OCI-LY1 (cell line): ENCODE results near the gene PIM1.
A peak's percentile ranks its signal among the peaks of the same experiment; 100 is the strongest.
"Not testable (repeated sequence)": the region's sequence is repeated elsewhere in the genome, so short reads cannot be mapped to it uniquely, and the experiment has no call there.

Experiments
- H2AFZ ChIP-seq: fragments of 200-600 bp; sonication (generic), shearing (Covaris generic); 2 replicates; pipeline ENCODE4 v1.6.0; 2014; ENCODE audit warnings: antibody characterized with exemption, mild to moderate bottlenecking, low read length
- H3F3A ChIP-seq: fragments of 200-600 bp; sonication (generic), shearing (Covaris generic); 2 replicates; pipeline ENCODE4 v1.6.0; 2014; ENCODE audit warnings: mild to moderate bottlenecking, antibody characterized with exemption, low read length, moderate library complexity; ENCODE audit not compliant: insufficient read depth
- H3K27ac ChIP-seq: fragments of 200-600 bp; sonication (generic); 2 replicates; pipeline ENCODE4 v1.5.1; 2014; ENCODE audit warnings: low read length, mixed run types, mild to moderate bottlenecking, low read depth; ENCODE audit not compliant: poor library complexity, severe bottlenecking
- H3K27me3 ChIP-seq: fragments of 200-600 bp; sonication (generic); 2 replicates; pipeline ENCODE4 v1.6.0; 2014; ENCODE audit warnings: antibody characterized with exemption, mild to moderate bottlenecking, low read length, moderate library complexity; ENCODE audit not compliant: insufficient read depth
- H3K36me3 ChIP-seq: fragments of 200-600 bp; sonication (generic); 2 replicates; pipeline ENCODE4 v1.6.1; 2014; ENCODE audit warnings: mild to moderate bottlenecking, antibody characterized with exemption, low read length, moderate library complexity, mixed read lengths; ENCODE audit not compliant: insufficient read depth
- H3K4me1 ChIP-seq: fragments of 200-600 bp; sonication (generic); 2 replicates; pipeline ENCODE4 v1.5.1; 2014; ENCODE audit warnings: mild to moderate bottlenecking, low read length, moderate library complexity; ENCODE audit not compliant: insufficient read depth, severe bottlenecking
- H3K4me2 ChIP-seq: fragments of 200-600 bp; sonication (generic), shearing (Covaris generic); 2 replicates; pipeline ENCODE4 v1.6.1; 2014; ENCODE audit warnings: low read length
- H3K4me3 ChIP-seq: fragments of 200-600 bp; sonication (generic); 2 replicates; pipeline ENCODE4 v1.5.1; 2014; ENCODE audit warnings: low read length, low read depth, mild to moderate bottlenecking, mixed read lengths; ENCODE audit not compliant: poor library complexity, severe bottlenecking
- H3K79me2 ChIP-seq: fragments of 200-600 bp; shearing (Covaris generic); 2 replicates; pipeline ENCODE4 v1.6.1; 2016; ENCODE audit warnings: mixed run types, low read length, mixed read lengths; ENCODE audit not compliant: insufficient read depth
- H3K9ac ChIP-seq: fragments of 200-600 bp; sonication (generic), shearing (Covaris generic); 2 replicates; pipeline ENCODE4 v1.6.1; 2014; ENCODE audit warnings: mild to moderate bottlenecking, low read length, mixed read lengths
- H3K9me2 ChIP-seq: fragments of 200-600 bp; sonication (generic), shearing (Covaris generic); 2 replicates; pipeline ENCODE4 v1.6.1; 2014; ENCODE audit warnings: low read depth, mild to moderate bottlenecking, low read length, mixed read lengths
- H3K9me3 ChIP-seq: fragments of 200-600 bp; shearing (Covaris generic); 2 replicates; pipeline ENCODE4 v1.6.1; 2014; ENCODE audit warnings: low read length, mixed read lengths
- H4K20me1 ChIP-seq: fragments of 200-600 bp; sonication (generic), shearing (Covaris generic); 2 replicates; pipeline ENCODE4 v1.6.0; 2016; ENCODE audit warnings: mild to moderate bottlenecking, low read length; ENCODE audit not compliant: insufficient read depth
- CTCF ChIP-seq: fragments of 200-600 bp; sonication (generic), shearing (Covaris generic); IDR thresholded peaks from 2 replicates; pipeline ENCODE4 v1.5.1; 2017; ENCODE audit warnings: mild to moderate bottlenecking, antibody characterized with exemption, low read length, moderate library complexity, mixed read lengths
- EZH2 ChIP-seq: fragments of 200-600 bp; sonication (generic), shearing (Covaris generic); IDR thresholded peaks from 2 replicates; pipeline ENCODE4 v1.8.0; 2017; ENCODE audit warnings: borderline replicate concordance, mixed run types, mild to moderate bottlenecking, antibody characterized with exemption, low read length, moderate library complexity, mixed read lengths

PIM1 gene

GRCh38 chr6:37180075-37180474, 10.1 kb downstream of the PIM1 start:
- H4K20me1 ChIP-seq, result no peaks in the 10 kb centered on the region
- no peaks in the 10 kb centered on the region for H3K79me2 ChIP-seq
- peaks cover 27% of the 10 kb centered on the region for H3K4me1 ChIP-seq
- TF ChIP-seq CTCF (no peak), EZH2 (no peak)
- no peak overlapping the region for H2AFZ ChIP-seq
- no peak overlapping the region for H3K4me2 ChIP-seq
- no peaks in the 10 kb centered on the region for H3K9me2 ChIP-seq
- H3K9me3 ChIP-seq, result no peaks in the 10 kb centered on the region
- no peak overlapping the region for H3K27ac ChIP-seq
- peaks cover 13% of the 10 kb centered on the region; the same call in 1 of the 2 replicates for H3F3A ChIP-seq
- H3K9ac ChIP-seq, result no peak overlapping the region
- no peak overlapping the region for H3K4me3 ChIP-seq
- H3K36me3 ChIP-seq, result peaks cover 10% of the 10 kb centered on the region
- H3K27me3 ChIP-seq, result no peaks in the 10 kb centered on the region

GRCh38 chr6:37180610-37181009, 10.7 kb downstream of the PIM1 start:
- not testable (repeated sequence) for H3K4me2 ChIP-seq, H3F3A ChIP-seq, H3K9me3 ChIP-seq, H3K9me2 ChIP-seq, H3K4me3 ChIP-seq, H2AFZ ChIP-seq, H3K36me3 ChIP-seq, H3K79me2 ChIP-seq, H4K20me1 ChIP-seq, H3K9ac ChIP-seq, H3K27ac ChIP-seq, H3K27me3 ChIP-seq
- H3K4me1 ChIP-seq, result peaks cover 21% of the 10 kb centered on the region

- H3K4me2 ChIP-seq, result no peak overlapping the region
- H3K27ac ChIP-seq, result peak overlapping the region; percentile 21
- H3K27me3 ChIP-seq, result no peaks in the 10 kb centered on the region
- no peaks in the 10 kb centered on the region for H3K36me3 ChIP-seq
- H3K4me3 ChIP-seq, result no peak overlapping the region
- peaks cover 11% of the 10 kb centered on the region for H3K4me1 ChIP-seq
- TF ChIP-seq EZH2, result no peak
- no peak for TF ChIP-seq CTCF
- H2AFZ ChIP-seq, result no peak overlapping the region
- H3K9ac ChIP-seq, result no peak overlapping the region
- no peaks in the 10 kb centered on the region for H3K79me2 ChIP-seq
- no peaks in the 10 kb centered on the region for H3F3A ChIP-seq
- no peaks in the 10 kb centered on the region for H4K20me1 ChIP-seq
- no peaks in the 10 kb centered on the region for H3K9me2 ChIP-seq
- no peaks in the 10 kb centered on the region for H3K9me3 ChIP-seq
Observed at GRCh38 chr6:37182736-37183590, 13.0 kb downstream of the PIM1 start.

GRCh38 chr6:37185949-37186720, 16.2 kb downstream of the PIM1 start:
- H2AFZ ChIP-seq, H3K27ac ChIP-seq, H3K9me2 ChIP-seq, H3K9ac ChIP-seq, H3K4me2 ChIP-seq, H3K79me2 ChIP-seq, H3K4me3 ChIP-seq, H3K27me3 ChIP-seq, H4K20me1 ChIP-seq, H3K36me3 ChIP-seq, H3F3A ChIP-seq, H3K9me3 ChIP-seq: not testable (repeated sequence)
- peaks cover 11% of the 10 kb centered on the region for H3K4me1 ChIP-seq
